Activated gamma-delta T cell treated with Interleukin-2 at 50 U/mL for 16 hours (primary cell): Measurements from ENCODE around the gene VCL.
"Not testable (repeated sequence)": the region's sequence is repeated elsewhere in the genome, so short reads cannot be mapped to it uniquely, and the experiment has no call there.

Experiments used
- DNase-seq: peaks from one replicate; pipeline ENCODE4 v3.0.0-alpha.2; 2020

Gene VCL

DNA sequence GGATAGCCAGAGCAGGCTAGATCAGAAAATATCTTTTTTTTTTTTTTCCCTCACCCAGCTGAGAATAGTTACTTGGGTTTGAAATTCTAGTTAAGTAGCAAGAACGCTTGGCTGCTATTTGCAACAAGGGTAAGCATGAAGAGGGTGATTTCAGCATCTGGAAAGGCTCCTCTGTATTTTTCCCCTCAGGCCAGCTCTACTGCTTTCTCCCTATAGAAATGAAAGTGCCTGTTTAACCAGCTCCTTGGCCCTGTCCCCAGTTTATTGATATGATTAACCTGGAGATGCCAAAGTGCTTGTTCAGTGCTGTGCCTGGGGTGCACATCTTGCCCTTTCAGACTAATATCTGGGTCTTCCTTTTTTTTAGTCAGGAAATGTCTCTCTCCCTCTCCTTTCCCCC lies 115.6 kb downstream of the VCL start:
- DNase-seq, result no peak

DNA sequence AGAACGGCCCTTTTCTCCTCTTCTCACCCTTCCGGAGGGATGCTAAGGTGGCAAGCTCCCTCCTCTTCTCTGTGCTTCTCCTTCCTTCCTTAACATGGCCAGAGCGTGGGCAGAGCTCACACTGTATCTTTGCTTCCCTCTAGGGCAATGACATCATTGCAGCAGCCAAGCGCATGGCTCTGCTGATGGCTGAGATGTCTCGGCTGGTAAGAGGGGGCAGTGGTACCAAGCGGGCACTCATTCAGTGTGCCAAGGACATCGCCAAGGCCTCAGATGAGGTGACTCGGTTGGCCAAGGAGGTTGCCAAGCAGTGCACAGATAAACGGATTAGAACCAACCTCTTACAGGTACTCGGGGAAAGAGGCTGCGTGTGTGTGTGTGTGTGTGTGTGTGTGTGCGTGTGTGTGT lies 116.1 kb downstream of the VCL start:
- DNase-seq, result no peak

DNA sequence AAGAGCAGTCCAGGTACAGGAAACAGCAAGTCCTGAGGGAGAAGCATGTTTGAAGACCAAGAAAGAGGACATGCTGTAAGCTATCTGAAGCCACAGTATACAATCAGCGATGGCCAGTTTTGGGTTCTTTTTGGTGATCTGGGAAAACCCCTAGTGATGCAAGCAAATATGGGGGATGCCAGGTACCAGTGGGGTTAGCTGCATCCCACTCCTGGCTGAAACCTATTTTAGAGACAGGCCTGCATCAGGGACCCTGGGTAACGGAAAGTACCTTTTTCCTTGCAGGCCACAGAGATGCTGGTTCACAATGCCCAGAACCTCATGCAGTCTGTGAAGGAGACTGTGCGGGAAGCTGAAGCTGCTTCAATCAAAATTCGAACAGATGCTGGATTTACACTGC lies 119.8 kb downstream of the VCL start:
- DNase-seq, result no peak

DNA sequence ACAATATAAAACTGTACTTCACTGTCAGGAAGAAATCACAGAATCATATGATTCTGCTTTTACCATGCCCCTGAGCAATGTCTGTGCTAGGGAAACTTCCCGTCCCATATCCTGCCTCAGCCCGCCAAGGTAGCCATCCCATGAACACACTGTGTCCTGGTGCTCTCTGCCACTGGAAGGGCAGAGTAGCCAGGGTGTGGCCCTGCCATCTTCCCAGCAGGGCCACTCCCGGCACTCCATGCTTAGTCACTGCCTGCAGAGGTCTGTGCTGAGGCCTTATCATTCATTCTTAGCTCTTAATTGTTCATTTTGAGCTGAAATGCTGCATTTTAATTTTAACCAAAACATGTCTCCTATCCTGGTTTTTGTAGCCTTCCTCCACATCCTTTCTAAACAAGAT lies 120.9 kb downstream of the VCL start:
- no peak for DNase-seq

DNA sequence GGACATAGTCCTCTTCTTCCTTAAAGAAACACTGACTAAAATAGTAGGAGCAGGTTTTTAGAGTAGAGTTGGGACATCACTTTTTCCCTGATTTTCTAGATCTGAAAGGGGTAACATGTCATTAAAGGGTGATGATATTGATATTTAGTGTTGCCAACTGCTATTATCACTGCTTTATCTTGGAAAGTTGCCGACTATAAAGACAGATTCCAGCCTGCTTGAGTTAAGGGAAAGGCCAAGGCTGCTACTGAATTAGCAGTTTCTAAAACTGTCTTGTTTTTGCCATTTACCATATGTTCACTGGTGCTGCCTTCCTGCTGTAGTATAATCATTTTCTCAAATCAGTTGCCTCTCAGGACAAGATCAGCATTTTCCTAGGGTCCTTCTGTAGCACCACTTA lies 123.0 kb downstream of the VCL start:
- DNase-seq, result no peak

DNA sequence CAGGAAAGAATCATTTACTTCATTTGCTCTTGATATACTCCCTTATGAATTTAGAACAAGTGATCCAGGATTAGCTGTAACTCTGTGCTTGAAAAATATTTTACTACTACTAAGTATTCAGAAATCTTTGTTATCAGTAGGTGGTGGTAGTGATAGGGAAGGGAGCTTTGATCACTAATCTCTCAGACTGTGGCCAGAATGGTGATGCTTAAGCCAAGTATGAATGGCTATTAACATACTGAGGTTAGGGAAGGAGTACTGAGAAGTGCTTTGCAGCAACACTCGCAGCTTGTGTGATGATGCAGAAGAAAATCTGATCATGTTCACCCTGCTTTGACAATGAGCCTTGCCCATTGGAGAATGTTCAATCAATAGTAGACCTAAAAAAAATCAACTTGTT lies 123.5 kb downstream of the VCL start:
- no peak for DNase-seq

DNA sequence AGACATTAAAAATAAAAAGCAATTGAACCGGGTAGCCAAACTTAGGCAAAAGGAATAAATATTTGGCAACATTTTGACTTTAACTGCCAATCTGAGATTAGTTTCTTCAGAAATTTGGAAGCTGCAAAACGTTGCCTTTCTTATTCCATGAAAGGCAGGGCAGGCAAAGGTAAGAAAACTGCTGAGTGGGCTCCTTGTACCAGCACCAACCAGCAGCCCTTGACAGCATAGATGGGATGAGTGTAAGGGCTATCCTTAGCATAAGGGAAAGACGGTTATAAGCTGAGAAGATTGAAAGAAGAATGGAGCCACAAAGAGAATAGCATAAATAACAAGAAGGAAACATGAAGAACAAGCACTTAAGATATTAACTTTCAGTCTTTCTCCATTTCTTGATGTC lies 124.1 kb downstream of the VCL start:
- no peak for DNase-seq

DNA sequence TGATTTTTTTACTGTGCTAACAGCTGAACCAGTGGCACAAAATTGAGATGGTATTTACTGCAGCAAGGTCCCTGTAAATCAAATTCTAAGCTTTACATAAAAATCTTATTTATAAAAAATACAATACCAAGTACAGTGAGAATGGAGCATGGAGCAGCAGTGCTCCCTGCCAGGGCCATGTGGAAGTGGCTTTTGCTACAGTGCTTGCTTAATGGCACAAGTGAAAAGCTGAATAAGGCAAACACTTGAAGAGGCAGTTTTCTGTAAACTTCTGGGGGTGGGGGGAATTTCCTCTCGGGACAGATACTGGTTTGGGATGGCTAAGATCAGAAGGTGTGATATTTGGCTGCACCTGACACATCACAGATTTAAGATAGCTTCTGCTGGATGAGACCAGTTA lies 125.2 kb downstream of the VCL start:
- no peak for DNase-seq

DNA sequence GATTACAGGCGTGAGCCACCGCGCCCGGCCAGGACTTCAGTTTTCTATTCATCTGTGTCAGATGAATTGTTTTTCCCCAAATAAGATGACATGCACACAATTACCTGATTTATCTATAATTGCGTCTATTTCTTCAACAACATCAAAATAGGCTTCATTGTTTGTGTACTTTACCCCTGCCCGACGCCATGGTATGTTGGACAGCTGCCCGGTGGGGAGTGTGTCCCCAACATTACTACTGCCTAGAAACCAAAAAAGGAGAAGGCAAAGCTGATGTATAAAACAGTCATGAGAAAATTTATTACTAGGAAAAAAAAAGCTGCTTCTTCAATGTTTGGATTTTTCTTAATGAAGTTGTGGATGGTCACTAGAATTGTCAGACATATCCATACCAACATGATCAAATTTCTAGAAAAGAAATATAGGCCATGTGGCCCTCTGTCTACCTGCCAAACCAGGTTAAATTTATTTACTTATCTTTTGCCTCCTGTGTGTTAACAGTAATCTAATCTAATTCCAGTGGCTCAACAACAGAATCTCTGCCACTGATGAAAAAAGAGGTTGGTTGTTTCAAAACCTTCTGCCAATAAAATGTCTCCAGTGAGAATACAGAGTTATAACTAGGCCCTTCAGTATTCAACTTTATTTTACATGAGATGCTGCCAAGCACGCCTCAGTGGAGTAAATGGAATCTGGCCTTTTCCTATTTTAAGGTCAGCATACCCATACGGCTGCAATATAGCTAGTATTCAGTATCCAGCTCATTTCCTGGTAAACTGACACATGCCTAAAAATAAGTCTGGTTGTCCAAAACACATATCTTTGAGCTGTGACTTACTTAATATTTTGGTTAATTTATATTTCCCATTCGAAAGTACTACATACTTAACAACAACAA lies 136.3 kb downstream of the VCL start:
- DNase-seq, result no peak

DNA sequence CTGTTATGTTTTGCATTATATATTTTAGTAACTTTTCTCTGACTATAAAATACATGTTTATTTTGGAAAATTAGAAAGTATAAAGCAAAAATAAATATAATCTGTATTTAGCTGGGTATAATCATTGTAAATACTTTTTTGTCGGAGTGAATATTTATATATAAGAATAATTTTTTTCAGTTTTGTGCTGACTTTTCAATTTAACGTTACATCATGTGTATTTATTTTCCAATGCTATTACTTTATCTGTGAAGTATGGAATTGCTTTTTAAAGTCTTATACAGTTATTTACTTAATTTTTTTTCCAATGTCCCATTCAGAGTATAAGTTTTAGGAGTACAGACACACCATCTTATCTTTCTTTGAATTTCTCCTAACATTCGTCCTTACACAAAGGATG lies 137.5 kb downstream of the VCL start:
- no peak for DNase-seq

DNA sequence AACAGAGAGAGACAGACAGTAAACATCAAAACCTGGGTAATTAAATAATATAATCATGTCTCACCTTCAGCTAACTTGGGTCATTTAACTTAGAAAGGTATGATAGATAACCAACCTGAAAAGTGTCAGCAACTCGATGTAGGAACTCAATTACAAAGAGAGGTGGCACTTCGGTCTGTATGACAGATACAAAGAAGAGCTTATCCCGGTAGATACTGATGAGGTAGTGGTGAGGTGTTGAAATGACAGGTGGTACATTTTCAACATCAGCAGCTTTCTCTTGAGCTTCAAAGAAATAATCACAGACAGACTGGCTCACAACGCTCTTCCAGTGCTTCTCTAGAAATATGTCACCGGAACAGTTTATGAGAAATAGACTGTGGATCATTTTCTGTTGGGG lies 140.1 kb downstream of the VCL start:
- DNase-seq, result no peak

DNA sequence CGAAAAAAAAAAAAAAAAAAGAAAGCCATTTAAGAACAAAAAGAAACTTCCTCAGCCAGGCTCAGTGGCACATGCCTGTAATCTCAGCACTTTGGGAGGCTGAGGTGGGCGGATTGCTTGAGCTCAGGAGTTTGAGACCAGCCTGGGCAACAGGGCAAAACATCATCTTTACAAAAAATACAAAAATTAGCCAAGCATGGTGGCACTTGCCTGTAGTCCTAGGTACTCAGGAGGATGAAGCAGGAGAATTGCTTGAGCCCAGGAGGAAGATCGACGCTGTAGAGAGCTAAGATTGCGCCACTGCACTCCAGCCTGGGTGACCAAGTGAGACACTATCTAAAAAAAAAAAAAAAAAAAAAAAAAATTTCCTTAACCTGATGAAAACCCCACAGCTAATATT lies 140.7 kb downstream of the VCL start:
- DNase-seq, result not testable (repeated sequence)

DNA sequence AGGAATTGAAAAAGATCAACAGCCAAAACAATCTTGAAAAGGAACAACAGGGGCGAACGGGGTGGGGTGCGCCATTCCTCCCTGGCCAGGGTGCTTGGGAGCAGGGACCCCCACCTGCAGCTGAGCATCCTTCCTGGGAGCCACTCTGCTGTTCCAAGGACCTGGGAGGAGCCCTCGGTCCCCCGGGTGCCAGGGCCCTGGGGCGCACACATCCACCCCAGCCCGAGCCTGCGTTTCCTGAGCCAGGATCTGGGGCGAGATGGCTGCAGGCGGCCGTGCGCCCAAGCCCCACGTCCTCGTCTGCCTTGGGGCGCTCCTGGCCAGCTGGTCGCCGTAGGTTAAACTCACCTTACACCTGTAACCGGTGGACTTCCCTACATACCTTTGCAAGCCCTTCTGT lies 142.1 kb downstream of the VCL start:
- DNase-seq, result no peak

DNA sequence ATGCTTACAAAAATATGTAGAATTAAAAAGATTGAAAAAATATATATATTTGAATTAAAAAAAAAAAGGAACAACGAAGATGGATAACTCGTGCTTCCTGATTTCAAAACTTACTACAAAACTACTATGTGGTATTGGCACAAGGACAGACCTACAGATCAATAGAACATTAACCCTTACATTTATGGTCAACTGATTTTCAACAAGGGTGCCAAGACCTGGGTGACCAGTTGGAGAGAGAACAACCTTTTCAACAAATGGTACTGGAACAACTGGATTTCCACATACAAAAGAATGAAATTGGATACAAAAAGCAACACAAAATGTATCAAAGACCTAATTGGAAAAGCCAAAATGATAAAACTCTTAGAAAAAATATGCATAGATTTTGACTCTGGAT lies 142.6 kb downstream of the VCL start:
- no peak for DNase-seq

DNA sequence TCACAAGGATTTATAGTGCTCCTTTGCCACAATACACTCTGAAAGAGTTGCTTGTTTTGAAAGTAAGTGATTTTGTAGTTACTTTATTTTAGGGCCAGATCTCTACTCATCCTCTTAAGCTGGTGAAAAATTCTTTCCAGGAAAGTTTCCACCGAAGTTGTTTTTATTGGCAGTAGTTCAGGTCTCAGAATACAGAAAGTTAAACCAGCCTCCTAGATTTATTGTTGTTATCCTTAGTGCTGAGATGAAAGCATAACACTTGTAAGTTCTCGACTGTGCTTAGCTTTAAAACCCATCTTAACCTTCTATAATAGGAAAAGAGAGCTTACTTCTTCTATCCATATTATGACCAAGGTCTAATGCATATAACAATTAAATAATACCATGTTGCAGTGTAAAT lies 147.2 kb downstream of the VCL start:
- DNase-seq, result no peak

DNA sequence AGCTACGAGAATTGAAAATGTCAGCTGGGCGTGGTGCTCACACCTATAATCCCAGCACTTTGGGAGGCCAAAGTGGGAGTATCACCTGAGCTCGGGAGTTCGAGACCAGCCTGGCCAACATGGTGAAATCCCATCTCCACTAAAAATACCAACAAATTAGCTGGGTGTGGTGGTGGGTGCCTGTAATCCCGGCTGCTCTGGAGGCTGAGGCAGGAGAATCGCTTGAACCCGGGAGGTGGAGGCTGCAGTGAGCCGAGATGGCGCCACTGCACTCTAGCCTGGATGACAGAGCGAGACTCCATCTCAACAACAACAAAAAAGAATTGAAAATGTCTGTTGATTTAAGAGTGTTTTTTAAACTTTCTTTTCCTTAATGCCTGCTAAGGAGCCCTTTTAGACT lies 149.1 kb downstream of the VCL start:
- DNase-seq, result not testable (repeated sequence)

DNA sequence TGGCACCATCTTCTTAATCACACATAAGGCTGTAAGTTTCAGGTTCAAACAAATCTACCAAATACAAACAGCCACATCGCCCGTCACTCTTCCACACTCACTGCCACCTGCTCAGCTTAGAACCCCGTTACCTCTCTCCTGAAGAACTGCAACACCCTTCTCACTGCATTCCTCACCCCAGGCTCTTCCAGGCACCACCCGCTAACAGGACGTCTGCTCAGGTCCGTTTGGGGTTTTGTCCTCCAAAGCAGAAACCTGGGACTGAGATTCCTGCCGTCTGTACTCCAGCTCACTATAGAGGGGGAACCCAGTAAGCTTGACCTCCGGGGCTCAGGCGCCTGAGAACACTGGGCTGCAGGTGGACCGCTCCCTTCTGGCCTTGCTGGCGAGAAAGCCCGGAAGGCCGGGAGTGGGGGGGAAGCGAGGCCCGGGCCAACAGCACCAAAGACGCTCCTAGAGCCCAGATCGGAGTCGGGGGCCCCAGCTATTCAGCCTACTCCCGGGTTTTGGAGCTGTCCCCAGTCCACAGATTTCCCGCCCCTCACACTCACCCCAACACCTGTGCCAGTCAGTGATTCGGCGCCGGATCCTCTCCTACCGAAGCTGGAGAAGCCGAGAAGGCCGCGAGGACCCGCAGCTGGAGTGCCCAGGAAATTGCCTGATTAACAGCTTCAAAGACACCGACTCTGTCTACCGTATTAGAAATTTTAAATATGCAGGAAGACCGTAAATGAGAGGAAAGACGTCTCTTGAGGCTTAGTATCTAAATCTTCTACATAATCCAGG lies 152.5 kb downstream of the VCL start, which contains the start of gene AP3M1:
Gene AP3M1 (minus strand): TSS at position 625 of the 786 bp plus-strand sequence. CDS start 12,449 bp downstream, outside the sequence.
- peak; percentile 78 for DNase-seq

DNA sequence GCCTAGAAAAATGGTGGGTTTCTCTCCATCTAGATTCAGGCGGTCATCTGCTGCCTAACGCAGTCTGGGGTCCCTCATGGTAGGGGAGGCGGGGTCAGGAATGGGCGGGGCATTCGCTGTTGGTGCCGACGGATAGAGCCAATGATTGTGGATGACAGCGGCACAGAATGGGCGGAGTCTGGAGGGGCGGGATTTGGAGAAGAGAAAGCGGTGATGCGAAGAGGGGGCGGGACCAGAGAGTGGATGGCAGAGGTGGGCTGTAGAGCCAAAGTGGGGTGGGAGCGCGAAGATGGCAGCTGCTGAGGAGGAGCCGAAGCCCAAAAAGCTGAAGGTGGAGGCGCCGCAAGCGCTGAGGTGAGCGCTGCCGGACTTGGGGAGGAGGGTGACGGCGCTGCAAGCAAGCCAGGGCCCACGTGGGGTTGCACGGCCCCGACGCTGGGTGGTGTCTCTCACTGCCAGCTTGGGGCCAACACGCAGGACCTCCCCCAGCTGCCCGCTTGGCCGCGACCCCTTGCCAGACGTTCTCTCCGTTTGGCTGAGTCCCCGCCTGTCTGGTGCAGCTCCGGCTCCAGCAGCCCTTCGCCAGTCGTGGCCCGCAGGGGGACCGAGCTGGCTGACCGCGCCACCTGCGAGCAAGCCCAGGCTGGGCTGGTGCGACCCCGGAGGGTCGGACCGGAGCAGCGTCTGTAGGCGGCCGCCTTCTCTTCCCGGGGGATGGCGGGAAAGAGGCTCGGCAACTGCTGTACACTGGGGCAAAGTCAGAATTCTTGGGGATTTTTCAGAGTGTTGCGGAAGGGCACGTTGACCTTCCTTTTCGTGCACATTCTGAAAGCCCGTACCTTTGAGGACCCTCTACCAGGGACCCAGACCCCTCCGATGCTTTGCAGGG lies 153.3 kb downstream of the VCL start, which contains the start of gene ADK:
Gene ADK (plus strand): TSS at position 232 of the 889 bp plus-strand sequence. CDS start 58 bp downstream, at position 290.
- peak; percentile 100 for DNase-seq

DNA sequence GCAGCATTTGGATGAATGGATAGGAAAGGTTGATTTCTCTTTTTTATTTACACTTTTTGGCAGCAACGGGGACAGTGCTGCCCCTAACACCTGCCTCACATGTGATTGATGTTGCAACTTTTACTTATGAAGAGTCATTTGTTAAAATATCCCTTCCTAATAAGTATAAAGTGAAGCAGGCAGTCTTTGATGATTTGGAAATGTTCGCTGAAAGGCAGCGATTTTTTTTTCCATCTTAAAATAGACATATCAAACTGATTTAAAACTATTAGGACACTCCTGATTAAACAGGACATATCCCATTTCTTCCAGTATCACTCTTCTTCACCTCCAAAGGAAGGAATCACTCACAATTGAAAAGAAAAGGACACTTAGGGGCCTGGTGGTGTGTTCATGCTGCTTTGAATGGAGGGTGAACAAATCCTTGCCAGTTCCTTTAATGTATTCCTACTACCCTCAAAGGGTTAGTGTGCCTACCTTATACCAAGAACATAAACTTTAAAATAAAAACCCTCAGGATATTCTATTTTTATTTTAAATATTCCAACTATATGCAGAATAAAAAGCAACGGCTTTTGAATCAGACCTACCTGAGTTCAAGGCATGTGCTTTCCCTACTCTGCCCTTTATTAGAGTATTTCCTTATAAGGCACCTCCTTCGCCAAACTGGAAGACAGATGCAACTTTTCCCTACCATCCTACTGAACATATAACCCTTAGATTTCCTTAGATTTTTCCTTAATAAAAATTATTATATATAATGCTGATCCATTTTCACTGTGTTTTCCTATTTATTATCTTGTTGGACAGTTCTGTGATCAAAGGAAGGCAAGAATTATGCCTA lies 154.2 kb downstream of the VCL start:
- no peak for DNase-seq

DNA sequence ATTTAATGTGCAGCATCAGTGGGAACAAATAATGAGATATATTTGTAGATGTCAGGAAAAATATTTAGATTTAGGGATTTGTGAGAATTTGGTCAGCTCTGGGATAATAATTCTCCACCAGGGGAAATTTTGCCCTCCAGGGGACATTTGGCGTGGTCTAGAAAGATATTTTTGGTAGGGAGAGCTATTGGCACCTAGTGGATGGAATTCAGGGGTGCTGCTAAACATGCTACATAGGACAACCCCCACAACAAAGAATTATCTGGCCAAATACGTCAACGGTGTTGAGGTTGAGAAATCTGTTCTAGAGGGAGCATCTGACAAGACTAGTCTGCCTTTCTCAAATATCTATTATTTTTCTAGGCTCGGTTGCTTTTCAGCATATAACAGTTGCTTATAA lies 155.2 kb downstream of the VCL start:
- DNase-seq, result no peak

DNA sequence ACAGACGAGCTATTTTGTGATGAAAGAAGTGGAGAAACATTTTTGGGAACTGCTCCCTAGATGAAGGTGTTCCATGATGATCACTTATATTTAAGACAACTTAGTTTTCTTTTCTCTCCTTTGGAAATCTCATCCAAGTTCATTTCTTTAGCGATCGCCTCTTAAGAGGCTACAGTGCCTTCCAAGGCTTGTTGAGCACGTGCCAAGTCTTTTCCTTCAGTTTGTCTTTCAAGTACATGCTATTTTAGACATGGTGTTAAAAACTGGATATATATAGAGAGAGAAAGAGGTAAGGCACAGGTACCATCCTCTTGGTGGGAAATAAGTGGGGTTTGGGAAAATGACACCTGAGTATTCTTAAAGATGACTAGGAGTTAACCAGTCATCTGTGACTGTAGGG lies 155.8 kb downstream of the VCL start:
- DNase-seq, result no peak

DNA sequence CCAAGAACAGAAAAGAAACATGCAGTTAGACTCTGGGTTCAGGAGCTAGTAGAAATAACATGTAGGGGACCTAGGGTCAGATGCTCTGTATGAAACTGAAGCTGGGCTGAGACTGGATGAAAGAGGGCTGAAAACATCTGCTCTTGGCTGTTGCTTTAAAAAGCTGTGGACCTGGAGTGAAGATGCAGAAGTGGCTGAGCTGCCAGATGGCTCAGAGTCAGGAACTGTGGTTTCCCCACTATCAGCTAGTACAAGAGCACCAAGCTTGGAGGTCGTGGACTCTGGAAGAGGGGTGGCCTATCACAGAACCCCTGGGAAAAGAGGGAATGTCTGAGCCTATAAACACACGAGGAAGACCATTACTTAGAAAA lies 159.0 kb downstream of the VCL start:
- no peak for DNase-seq
